Chondrocyte (in vitro differentiated cells): ENCODE results near the gene KCNQ1. TPM values are rescaled to one million over a fixed set of nuclear protein-coding genes. Genes with fewer than 3 reads are reported as not detected.
A peak's percentile ranks its signal among the peaks of the same experiment; 100 is the strongest.

ENCODE experiments used
- DNase-seq: peaks from one replicate; pipeline ENCODE4 v3.0.0; 2021; ENCODE audit warnings: mixed read lengths, low spot score
- H3K27ac Mint-ChIP-seq: one replicate; pipeline ENCODE4 v1.8.0; 2021; ENCODE audit warnings: mild to moderate bottlenecking, moderate library complexity, mixed read lengths; ENCODE audit not compliant: unreplicated experiment
- H3K27me3 Mint-ChIP-seq: 2 replicates; pipeline ENCODE4 v1.8.0; 2021; ENCODE audit warnings: low read depth, mixed read lengths
- H3K36me3 Mint-ChIP-seq: 2 replicates; pipeline ENCODE4 v1.8.0; 2021; ENCODE audit warnings: low read depth, mixed read lengths
- H3K4me1 Mint-ChIP-seq: 2 replicates; pipeline ENCODE4 v1.8.0; 2021; ENCODE audit warnings: low read depth, mild to moderate bottlenecking, mixed read lengths
- H3K4me3 Mint-ChIP-seq: one replicate; pipeline ENCODE4 v1.8.0; 2021; ENCODE audit warnings: mild to moderate bottlenecking, moderate library complexity, mixed read lengths; ENCODE audit not compliant: unreplicated experiment
- H3K9me3 Mint-ChIP-seq: 2 replicates; pipeline ENCODE4 v1.8.0; 2021; ENCODE audit warnings: low read depth, mixed read lengths
- total RNA-seq: library from RNA; stranded (reverse); gene quantifications from 3 replicates; pipeline ENCODE4 v1.2.1, GENCODE V29; 2021
- TF ChIP-seq, protein P1 (sequence below): fragments of 200-600 bp; sonication (generic); IDR thresholded peaks from 2 replicates; pipeline ENCODE4 v1.5.0; 2021; ENCODE audit warnings: antibody characterized with exemption, mild to moderate bottlenecking, moderate library complexity

KCNQ1 gene
- total RNA-seq, 1 donor from 2014 or later: not detected

DNA sequence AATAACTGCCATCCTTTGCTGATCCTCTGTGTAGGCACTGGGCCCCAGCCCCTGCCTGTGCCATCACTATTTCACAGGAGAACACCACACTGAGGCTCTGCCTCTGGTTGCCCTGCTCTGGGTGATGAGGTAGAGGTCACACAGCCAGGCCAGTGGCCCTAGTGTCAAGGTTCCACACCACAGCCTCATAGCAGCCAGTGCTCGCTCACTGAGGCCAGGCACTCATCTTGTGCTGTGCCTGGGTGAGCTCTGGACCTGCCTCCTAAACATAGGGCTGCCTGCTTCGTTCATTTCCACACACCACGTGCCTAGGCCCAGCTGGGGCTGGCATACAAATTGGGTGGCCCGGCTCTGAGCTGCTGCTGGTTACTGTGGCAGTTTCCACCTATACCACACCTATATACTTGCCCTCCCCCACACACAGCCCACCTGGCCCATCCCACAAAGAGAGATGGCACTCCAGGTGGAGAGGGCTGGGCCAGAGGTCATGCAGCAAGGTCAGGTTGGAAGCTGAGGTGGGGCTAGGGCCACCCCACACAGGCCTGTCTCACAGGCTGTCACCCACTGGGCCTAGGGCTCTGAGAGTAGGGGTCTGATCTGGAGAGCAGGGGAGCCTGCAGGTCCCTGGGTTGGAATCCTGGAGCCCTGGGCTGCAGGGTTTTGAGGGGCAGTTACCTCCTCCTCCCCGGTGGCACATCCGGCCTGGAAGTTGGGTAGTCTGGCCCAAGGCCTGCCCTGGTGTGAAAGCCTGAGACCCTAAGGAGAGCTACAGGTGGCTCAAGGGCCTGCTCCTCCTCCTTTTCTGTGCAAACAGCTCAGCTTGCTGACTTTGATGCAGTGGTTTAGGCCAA is 243.8 kb downstream of the KCNQ1 start:
- H3K27me3 Mint-ChIP-seq: no peaks in the 10 kb centered on the region
- TF ChIP-seq, protein P1, sequence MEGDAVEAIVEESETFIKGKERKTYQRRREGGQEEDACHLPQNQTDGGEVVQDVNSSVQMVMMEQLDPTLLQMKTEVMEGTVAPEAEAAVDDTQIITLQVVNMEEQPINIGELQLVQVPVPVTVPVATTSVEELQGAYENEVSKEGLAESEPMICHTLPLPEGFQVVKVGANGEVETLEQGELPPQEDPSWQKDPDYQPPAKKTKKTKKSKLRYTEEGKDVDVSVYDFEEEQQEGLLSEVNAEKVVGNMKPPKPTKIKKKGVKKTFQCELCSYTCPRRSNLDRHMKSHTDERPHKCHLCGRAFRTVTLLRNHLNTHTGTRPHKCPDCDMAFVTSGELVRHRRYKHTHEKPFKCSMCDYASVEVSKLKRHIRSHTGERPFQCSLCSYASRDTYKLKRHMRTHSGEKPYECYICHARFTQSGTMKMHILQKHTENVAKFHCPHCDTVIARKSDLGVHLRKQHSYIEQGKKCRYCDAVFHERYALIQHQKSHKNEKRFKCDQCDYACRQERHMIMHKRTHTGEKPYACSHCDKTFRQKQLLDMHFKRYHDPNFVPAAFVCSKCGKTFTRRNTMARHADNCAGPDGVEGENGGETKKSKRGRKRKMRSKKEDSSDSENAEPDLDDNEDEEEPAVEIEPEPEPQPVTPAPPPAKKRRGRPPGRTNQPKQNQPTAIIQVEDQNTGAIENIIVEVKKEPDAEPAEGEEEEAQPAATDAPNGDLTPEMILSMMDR: no peak
- peaks cover 6% of the 10 kb centered on the region for H3K36me3 Mint-ChIP-seq
- H3K4me3 Mint-ChIP-seq: no peak overlapping the region
- H3K9me3 Mint-ChIP-seq: no peaks in the 10 kb centered on the region
- H3K27ac Mint-ChIP-seq: no peak overlapping the region
- peaks cover 21% of the 10 kb centered on the region for H3K4me1 Mint-ChIP-seq
- peak; percentile 73 for DNase-seq

DNA sequence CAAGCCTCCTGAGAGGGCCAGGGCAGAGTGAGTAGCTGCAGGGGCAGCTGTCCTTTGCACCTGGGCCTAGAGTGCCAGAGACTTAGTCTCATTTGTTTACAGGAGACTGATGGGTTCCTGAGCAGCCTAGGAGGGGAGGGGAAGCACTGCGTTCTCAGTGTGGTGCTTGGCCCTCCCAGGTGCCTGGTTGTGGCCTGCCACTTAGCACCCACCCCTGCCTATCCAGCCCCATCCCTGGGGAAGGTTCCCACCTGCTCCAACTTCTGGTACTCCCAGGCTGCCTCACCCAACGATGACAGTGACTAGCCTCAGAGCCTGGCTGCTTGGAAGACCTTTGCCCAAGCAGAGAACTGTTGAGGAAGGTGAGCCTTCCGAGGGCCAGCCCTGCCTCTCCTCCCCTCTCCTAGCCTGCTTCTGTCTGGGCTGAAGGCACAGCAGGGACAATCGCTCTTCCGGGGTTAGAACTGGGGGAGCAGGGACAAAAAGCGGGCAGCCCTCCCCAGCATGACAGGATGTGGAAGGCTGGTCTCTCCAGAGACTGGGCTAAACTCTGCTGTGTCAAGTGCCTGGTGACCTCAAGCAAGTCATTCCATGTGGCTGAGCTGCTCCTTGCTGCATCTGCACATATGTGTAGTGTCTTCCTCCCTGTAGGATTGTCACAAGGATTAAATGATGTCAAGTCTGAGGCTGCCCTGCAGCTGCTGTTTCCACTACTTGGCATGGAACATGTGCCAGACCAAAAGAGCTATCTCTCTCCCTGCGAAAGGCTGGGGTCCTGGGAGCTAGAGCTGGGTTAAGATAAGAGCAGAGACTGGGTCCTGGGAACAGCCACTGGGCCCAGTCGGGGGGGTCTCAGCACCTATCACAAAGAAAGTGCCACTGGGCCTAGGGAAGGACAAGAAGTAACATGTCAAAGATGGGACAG is 245.1 kb downstream of the KCNQ1 start:
- peak overlapping the region; percentile 36 for H3K27ac Mint-ChIP-seq
- H3K27me3 Mint-ChIP-seq: no peaks in the 10 kb centered on the region
- H3K36me3 Mint-ChIP-seq: peaks cover 6% of the 10 kb centered on the region
- peaks cover 31% of the 10 kb centered on the region for H3K4me1 Mint-ChIP-seq
- TF ChIP-seq, protein P1: no peak
- H3K9me3 Mint-ChIP-seq: no peaks in the 10 kb centered on the region
- no peak overlapping the region for H3K4me3 Mint-ChIP-seq
- peak; percentile 50 for DNase-seq

DNA sequence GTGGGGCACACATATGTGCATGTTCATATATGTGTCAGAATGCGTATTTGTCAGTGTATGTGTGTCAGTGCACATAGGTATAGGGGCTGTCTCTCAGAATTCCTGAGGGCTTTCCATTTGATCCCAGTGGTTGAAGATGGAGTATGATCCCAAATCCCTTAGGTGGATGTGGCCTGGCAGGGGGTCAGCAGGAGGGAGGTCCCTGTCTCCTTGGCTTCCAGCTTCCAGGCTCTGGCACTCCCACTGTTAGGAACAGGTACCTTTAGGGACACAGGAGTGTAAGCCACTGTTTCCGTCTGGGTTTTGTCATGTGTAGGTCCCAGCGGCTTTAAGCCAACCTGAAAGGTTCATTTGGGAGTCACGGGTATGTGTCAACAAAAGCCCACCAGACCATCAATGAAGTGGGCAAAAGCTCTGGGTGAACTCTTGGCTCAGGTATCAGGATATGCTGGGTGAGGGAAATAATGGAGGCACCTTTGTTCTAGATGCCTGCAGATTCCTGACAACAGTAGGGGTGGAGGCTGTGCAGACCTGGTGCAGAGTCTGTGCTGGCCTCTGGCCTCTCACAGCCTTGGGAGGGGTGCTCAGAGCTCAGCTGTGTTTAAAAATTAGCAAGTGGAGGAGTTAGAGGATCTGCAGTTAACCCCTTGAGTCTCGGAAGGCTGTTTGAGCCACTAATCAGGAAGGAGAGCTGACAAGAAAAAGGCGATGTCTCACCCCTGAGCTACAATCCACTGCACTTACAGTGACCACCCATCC is 246.0 kb downstream of the KCNQ1 start:
- TF ChIP-seq, protein P1: no peak
- H3K36me3 Mint-ChIP-seq: peaks cover 6% of the 10 kb centered on the region
- H3K27ac Mint-ChIP-seq: no peak overlapping the region
- no peak overlapping the region for H3K4me3 Mint-ChIP-seq
- no peaks in the 10 kb centered on the region for H3K27me3 Mint-ChIP-seq
- H3K4me1 Mint-ChIP-seq: peaks cover 40% of the 10 kb centered on the region
- DNase-seq: peak; percentile 34
- H3K9me3 Mint-ChIP-seq: no peaks in the 10 kb centered on the region

DNA sequence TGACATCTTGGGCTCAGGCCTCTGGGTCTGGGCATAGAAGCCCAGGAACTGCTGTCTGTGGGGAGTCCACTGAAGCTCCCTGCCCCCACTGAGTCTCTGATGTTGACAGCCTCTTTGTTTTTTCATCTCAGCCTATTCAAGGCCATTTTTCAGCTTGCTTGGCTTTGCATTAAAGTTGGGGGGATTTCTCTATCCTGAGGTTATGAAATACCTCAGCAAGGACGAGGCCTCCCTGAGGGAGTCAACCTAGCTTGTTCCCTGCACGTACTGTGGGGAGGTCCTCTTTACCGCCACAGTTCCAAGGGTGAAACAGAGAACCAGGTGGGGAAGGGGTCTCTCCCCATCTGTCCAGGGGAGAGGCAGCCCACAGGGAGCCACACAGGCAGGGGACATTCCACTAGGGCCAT is 246.6 kb downstream of the KCNQ1 start:
- Mint-ChIP-seq H3K36me3 (peaks cover 6% of the 10 kb centered on the region), H3K4me1 (peaks cover 45% of the 10 kb centered on the region), H3K27ac (no peak overlapping the region), H3K4me3 (no peak overlapping the region), H3K9me3 (no peaks in the 10 kb centered on the region), H3K27me3 (no peaks in the 10 kb centered on the region)
- TF ChIP-seq, protein P1: no peak
- peak; percentile 30 for DNase-seq
